Measurements from ENCODE around the gene DKK3.

Gene DKK3

GRCh38 chr11:11992257-11993212 is 15.9 kb downstream of the DKK3 start:
- TF ChIP-seq CTCF (IDR thresholded peaks at IDR 0.05; ENCODE audit: poor library complexity, severe bottlenecking), result no peak
- Histone ChIP-seq H3K4me3 (ENCODE audit: severe bottlenecking) (no peak overlapping the region), H3K27ac (ENCODE audit: poor library complexity, severe bottlenecking) (peak overlapping the region; percentile 72), H3K9me3 (ENCODE audit: severe bottlenecking) (no peaks in the 10 kb centered on the region), H3K27me3 (ENCODE audit: insufficient read depth, poor library complexity, severe bottlenecking) (no peaks in the 10 kb centered on the region), H3K4me1 (ENCODE audit: insufficient read depth, poor library complexity, severe bottlenecking) (peaks cover 41% of the 10 kb centered on the region), H3K36me3 (ENCODE audit: low read depth) (peaks cover 59% of the 10 kb centered on the region)
- DNase-seq (ENCODE audit: low spot score) (no peak), ATAC-seq (ENCODE audit: low read depth) (peak; percentile 63)

DNA sequence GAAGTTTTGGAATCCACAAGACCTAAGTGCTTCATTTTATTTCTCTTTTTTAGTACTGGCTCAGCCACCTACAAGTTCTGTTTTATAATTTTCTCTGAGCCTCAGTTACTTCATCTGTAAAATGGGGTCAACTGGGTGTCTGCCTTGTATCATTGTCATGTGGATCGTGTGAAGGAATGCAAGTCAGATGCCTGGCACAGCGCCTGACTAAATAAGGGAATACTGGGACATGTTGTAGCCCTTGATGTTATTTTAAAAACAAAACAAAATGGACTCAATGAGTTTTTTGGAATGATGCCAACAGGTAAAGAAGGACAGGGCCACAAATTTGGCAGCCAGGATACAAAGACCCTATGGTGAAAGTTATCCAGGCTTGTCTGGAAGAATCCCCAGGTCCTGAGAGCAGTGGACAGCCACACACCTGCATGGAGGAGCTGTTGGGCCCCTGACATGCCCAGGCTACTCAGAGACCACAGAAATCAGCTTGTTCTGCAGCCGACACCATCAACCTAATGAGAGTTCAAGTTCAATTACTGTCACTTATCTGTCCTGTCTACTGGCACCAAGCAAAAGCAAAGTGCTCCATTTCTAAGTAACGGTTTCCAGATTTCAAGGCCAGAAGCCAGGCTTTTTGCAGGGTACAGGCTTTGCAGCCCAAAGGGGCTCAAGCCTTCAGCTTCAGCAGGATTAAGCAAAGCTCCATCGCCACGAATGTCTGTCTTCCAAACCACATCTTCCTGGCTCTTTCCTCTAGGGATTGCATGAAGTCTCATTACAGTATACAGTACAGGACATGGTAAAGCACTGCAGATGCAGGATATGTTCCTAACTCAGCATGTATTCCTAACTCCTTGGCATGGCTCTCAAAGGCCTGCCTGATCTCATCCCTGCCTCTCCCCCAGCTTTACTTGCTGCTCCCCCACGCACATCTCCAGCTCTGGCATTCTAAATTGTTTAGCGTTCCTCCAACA is 18.4 kb downstream of the DKK3 start:
- no peak for ATAC-seq (ENCODE audit: low read depth)
- H3K9me3 ChIP-seq (ENCODE audit: severe bottlenecking), result no peaks in the 10 kb centered on the region

DNA sequence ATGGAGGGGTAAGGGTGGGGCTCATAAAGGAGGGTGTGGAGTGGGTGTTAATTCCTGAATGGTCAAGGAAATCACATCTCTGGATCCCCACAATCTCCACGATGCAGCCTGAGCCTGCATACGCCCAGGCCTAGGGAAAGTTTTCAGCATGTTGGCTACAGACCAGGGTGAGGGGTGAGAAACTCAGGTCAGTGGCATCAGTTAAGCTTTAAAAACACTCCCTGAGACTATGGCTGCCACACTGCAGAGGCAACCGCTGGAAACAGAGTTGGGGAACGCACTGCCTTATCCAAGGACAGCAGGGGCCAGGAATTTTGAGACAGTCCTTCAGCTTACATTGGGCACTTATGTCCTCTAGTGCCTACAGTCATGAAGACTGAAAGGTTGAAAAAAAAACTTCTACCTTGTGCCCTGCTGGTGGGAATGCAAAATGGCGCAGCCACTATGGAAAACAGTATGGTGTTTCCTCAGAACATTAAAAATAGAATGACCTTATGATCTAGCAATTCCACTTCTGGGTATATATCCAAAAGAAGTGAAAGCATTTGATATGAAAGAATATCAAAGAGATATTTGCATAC is 19.7 kb downstream of the DKK3 start:
- Histone ChIP-seq H3K9me3 (ENCODE audit: severe bottlenecking) (no peaks in the 10 kb centered on the region), H3K27ac (ENCODE audit: poor library complexity, severe bottlenecking) (peak overlapping the region; percentile 52), H3K4me3 (ENCODE audit: severe bottlenecking) (no peak overlapping the region), H3K27me3 (ENCODE audit: insufficient read depth, poor library complexity, severe bottlenecking) (no peaks in the 10 kb centered on the region), H3K4me1 (ENCODE audit: insufficient read depth, poor library complexity, severe bottlenecking) (peaks cover 38% of the 10 kb centered on the region), H3K36me3 (ENCODE audit: low read depth) (peaks cover 44% of the 10 kb centered on the region)
- no peak for TF ChIP-seq CTCF (IDR thresholded peaks at IDR 0.05; ENCODE audit: poor library complexity, severe bottlenecking)
- ATAC-seq (ENCODE audit: low read depth) (no peak), DNase-seq (ENCODE audit: low spot score) (no peak)

More for the DNA sequence above, 18.4 kb downstream of the DKK3 start:
- H3K4me3 ChIP-seq (ENCODE audit: severe bottlenecking), result no peak overlapping the region
- DNase-seq (ENCODE audit: low spot score), result no peak
- no peak for TF ChIP-seq CTCF (IDR thresholded peaks at IDR 0.05; ENCODE audit: poor library complexity, severe bottlenecking)
- H3K4me1 ChIP-seq (ENCODE audit: insufficient read depth, poor library complexity, severe bottlenecking), result peaks cover 46% of the 10 kb centered on the region
- H3K27me3 ChIP-seq (ENCODE audit: insufficient read depth, poor library complexity, severe bottlenecking), result no peaks in the 10 kb centered on the region
- peak overlapping the region; percentile 72 for H3K27ac ChIP-seq (ENCODE audit: poor library complexity, severe bottlenecking)
- H3K36me3 ChIP-seq (ENCODE audit: low read depth), result peaks cover 53% of the 10 kb centered on the region

- no peak overlapping the region for H3K4me3 ChIP-seq (ENCODE audit: severe bottlenecking)
- no peaks in the 10 kb centered on the region for H3K27me3 ChIP-seq (ENCODE audit: insufficient read depth, poor library complexity, severe bottlenecking)
- no peak for DNase-seq (ENCODE audit: low spot score)
- peak overlapping the region; percentile 52 for H3K27ac ChIP-seq (ENCODE audit: poor library complexity, severe bottlenecking)
- peaks cover 39% of the 10 kb centered on the region for H3K36me3 ChIP-seq (ENCODE audit: low read depth)
- peaks cover 32% of the 10 kb centered on the region for H3K4me1 ChIP-seq (ENCODE audit: insufficient read depth, poor library complexity, severe bottlenecking)
- ATAC-seq (ENCODE audit: low read depth), result peak; percentile 62; the same call in 2 of the 3 replicates
- no peak for TF ChIP-seq CTCF (IDR thresholded peaks at IDR 0.05; ENCODE audit: poor library complexity, severe bottlenecking)
- H3K9me3 ChIP-seq (ENCODE audit: severe bottlenecking), result no peaks in the 10 kb centered on the region
These were observed 20.3 kb downstream of the DKK3 start for GRCh38 chr11:11988099-11988651.

Data from RWPE2 (cell line).